GM18517 (cell line): ENCODE measurements around the gene GJB1.

Source experiments
- ATAC-seq: cut with Tn5 transposase; IDR thresholded peaks from one replicate; pipeline ENCODE4 v1.9.1; 2021; ENCODE audit warnings: mild to moderate bottlenecking, moderate library complexity; ENCODE audit not compliant: unreplicated experiment

Gene GJB1

GRCh38 chrX:71214604-71215337, 8.3 kb upstream of the GJB1 start:
- ATAC-seq, result no peak

GRCh38 chrX:71215338-71215912, 7.6 kb upstream of the GJB1 start:
- ATAC-seq, result no peak

GRCh38 chrX:71216485-71216884, 6.5 kb upstream of the GJB1 start:
- no peak for ATAC-seq

GRCh38 chrX:71217298-71217697, 5.7 kb upstream of the GJB1 start:
- no peak for ATAC-seq

GRCh38 chrX:71221145-71221544, 1.9 kb upstream of the GJB1 start:
- no peak for ATAC-seq

- ATAC-seq, result no peak
Observed at GRCh38 chrX:71224098-71224708, 1.2 kb downstream of the GJB1 start.

- ATAC-seq, result no peak
Observed at GRCh38 chrX:71225009-71225408, 2.0 kb downstream of the GJB1 start.

GRCh38 chrX:71225676-71226075, 2.7 kb downstream of the GJB1 start:
- no peak for ATAC-seq

GRCh38 chrX:71227370-71228062, 4.5 kb downstream of the GJB1 start:
- no peak for ATAC-seq

GRCh38 chrX:71228063-71228642, 5.1 kb downstream of the GJB1 start:
- ATAC-seq, result no peak

GRCh38 chrX:71235482-71235881, 12.5 kb downstream of the GJB1 start:
- no peak for ATAC-seq

GRCh38 chrX:71236836-71237235, 13.8 kb downstream of the GJB1 start:
- no peak for ATAC-seq

- ATAC-seq, result no peak
Observed at GRCh38 chrX:71239781-71240180, 16.8 kb downstream of the GJB1 start.

GRCh38 chrX:71241301-71241700, 18.3 kb downstream of the GJB1 start:
- no peak for ATAC-seq

- no peak for ATAC-seq
Observed at GRCh38 chrX:71244359-71245128, 21.5 kb downstream of the GJB1 start.

GRCh38 chrX:71245159-71245558, 22.1 kb downstream of the GJB1 start:
- no peak for ATAC-seq

- ATAC-seq, result no peak
Observed at GRCh38 chrX:71250841-71251240, 27.8 kb downstream of the GJB1 start.

GRCh38 chrX:71251466-71251973, 28.5 kb downstream of the GJB1 start:
- no peak for ATAC-seq

GRCh38 chrX:71252221-71252620, 29.2 kb downstream of the GJB1 start:
- ATAC-seq, result no peak
